ENCODE measurements around the gene PMPCA. TPM values are rescaled to one million over a fixed set of nuclear protein-coding genes. Genes with fewer than 3 reads are reported as not detected.
"Not testable (repeated sequence)": the region's sequence is repeated elsewhere in the genome, so short reads cannot be mapped to it uniquely, and the experiment has no call there.

Gene PMPCA
- total RNA-seq, 2 donors from 2014 or later: 82.7 to 85.4 TPM

DNA sequence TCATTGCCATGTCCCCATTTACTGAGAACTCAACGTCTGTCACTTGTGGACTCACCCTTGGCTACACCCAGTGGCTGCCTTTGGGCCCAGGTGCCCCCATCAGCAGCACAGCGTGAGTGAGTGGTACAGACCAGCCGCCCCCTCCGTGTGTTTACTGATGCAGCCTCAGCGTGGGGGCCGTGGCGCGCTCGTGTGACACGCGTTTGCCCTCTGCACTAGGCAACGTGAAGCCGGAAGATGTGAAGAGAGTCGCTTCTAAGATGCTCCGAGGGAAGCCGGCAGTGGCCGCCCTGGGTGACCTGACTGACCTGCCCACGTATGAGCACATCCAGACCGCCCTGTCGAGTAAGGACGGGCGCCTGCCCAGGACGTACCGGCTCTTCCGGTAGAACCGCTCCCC lies 12.4 kb downstream of the PMPCA start:
- no peak overlapping the region for H3K27ac ChIP-seq (ENCODE audit: low read depth, low read length)
- H3K4me3 Mint-ChIP-seq: no peak overlapping the region
- no peak overlapping the region for H3K27ac Mint-ChIP-seq
- H3K36me3 ChIP-seq (ENCODE audit: control insufficient read depth, insufficient read depth, low read length): peaks cover 56% of the 10 kb centered on the region
- no peaks in the 10 kb centered on the region for H3K9me3 ChIP-seq (ENCODE audit: control insufficient read depth, low read length)
- 95 to 97% methylated on average over 26 of the region's 26 CpGs for WGBS, 2 experiments (ENCODE audit: insufficient coverage in 1 of 2, insufficient read length in 1 of 2)
- H3K27me3 ChIP-seq (ENCODE audit: control insufficient read depth, insufficient read depth, low read length, poor library complexity, severe bottlenecking): no peaks in the 10 kb centered on the region
- H3K9me3 Mint-ChIP-seq: no peaks in the 10 kb centered on the region
- peaks cover 53% of the 10 kb centered on the region for H3K36me3 Mint-ChIP-seq (ENCODE audit: low read depth)
- no peak for TF ChIP-seq CTCF (conservative IDR thresholded peaks at IDR 0.05)
- DNase-seq: no peak
- H3K4me1 Mint-ChIP-seq: no peaks in the 10 kb centered on the region
- no peaks in the 10 kb centered on the region for H3K27me3 Mint-ChIP-seq (ENCODE audit: insufficient read depth)
- no peaks in the 10 kb centered on the region for H3K4me1 ChIP-seq (ENCODE audit: control insufficient read depth, insufficient read depth, low read length)
- no peak overlapping the region for H3K9ac ChIP-seq (ENCODE audit: extremely low read depth, low read length, poor library complexity, severe bottlenecking)
- no peak overlapping the region for H3K4me3 ChIP-seq (ENCODE audit: low read length)

DNA sequence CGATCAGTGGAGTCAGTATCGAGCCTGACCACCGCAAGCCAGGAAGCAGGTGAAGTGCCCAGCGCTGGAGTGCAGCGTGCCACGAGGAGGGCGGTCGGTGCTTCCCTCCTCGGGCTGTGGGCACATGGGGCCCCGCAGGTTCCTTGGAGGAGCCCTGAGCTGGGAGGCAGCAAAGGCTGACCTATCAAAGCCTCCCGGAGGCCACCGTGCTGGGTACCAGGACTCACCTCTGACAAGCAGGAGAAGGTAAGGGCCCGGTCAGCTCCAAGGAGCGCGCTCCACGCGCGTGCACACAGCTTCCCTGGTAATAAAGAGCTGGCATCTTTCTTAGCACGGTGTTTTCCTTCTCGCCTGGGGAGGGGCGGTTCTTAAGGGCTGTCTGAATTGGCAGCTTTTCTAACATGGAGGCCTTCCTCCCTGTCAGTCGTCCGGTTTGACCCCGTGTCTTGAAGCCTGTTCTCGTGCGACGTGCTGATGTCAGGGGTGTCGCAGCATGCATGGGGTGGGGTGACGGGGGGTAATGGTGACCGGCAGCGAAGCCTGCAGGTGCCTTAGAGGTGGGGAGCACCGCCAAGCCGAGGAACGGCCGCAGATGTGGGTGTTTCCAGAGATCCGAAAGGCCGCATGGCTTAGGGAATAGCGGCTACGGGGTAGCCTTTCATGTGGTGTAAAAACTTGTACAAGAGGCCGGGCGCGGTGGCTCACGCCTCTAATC lies 13.1 kb downstream of the PMPCA start:
- WGBS, 2 experiments (ENCODE audit: insufficient coverage in 1 of 2, insufficient read length in 1 of 2): 90 to 92% methylated on average over 29 to 43 of the region's 43 CpGs
- Mint-ChIP-seq H3K4me1 (no peaks in the 10 kb centered on the region), H3K36me3 (ENCODE audit: low read depth) (peaks cover 48% of the 10 kb centered on the region), H3K27ac (no peak overlapping the region), H3K27me3 (ENCODE audit: insufficient read depth) (no peaks in the 10 kb centered on the region), H3K4me3 (no peak overlapping the region), H3K9me3 (no peaks in the 10 kb centered on the region)
- Histone ChIP-seq H3K36me3 (ENCODE audit: control insufficient read depth, insufficient read depth, low read length) (peaks cover 49% of the 10 kb centered on the region), H3K4me1 (ENCODE audit: control insufficient read depth, insufficient read depth, low read length) (no peaks in the 10 kb centered on the region), H3K27me3 (ENCODE audit: control insufficient read depth, insufficient read depth, low read length, poor library complexity, severe bottlenecking) (no peaks in the 10 kb centered on the region), H3K9me3 (ENCODE audit: control insufficient read depth, low read length) (no peaks in the 10 kb centered on the region), H3K9ac (ENCODE audit: extremely low read depth, low read length, poor library complexity, severe bottlenecking) (no peak overlapping the region), H3K27ac (ENCODE audit: low read depth, low read length) (no peak overlapping the region), H3K4me3 (ENCODE audit: low read length) (no peak overlapping the region)
- DNase-seq: no peak
- no peak for TF ChIP-seq CTCF (conservative IDR thresholded peaks at IDR 0.05)

DNA sequence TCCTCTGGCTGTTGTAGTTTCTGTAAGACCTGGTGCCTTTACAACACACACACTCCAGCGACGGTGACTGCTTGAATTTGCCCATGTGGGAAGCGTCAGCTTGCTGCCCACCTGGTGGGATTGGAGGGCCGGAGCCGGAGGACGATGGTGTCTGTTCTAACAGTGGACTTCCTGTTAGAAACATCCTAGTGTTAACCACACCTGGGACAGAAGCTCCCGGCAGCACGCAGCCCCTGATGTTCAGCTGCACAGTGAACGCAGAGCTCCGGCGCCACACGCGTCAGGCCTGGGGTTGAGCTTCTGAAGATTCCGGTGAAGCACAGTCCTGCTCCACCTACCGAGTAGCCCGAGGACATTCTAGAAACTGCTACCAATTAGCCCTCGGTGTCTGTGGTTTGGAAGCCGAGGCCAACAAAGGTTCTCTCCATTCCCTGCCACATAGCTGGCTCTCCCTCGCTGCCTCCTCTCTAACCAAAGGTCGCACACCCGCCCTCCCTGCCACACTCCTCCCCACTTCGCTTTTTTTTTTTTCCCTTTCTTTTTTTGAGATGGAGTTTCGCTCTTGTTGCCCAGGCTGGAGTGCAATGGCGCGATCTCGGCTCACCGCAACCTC lies 14.4 kb downstream of the PMPCA start:
- Histone ChIP-seq H3K27me3 (ENCODE audit: control insufficient read depth, insufficient read depth, low read length, poor library complexity, severe bottlenecking) (no peaks in the 10 kb centered on the region), H3K4me3 (ENCODE audit: low read length) (no peak overlapping the region), H3K9ac (ENCODE audit: extremely low read depth, low read length, poor library complexity, severe bottlenecking) (no peak overlapping the region), H3K4me1 (ENCODE audit: control insufficient read depth, insufficient read depth, low read length) (no peaks in the 10 kb centered on the region), H3K27ac (ENCODE audit: low read depth, low read length) (no peak overlapping the region), H3K36me3 (ENCODE audit: control insufficient read depth, insufficient read depth, low read length) (peaks cover 44% of the 10 kb centered on the region), H3K9me3 (ENCODE audit: control insufficient read depth, low read length) (no peaks in the 10 kb centered on the region)
- Mint-ChIP-seq H3K4me3 (no peak overlapping the region), H3K4me1 (no peaks in the 10 kb centered on the region), H3K27ac (no peak overlapping the region), H3K9me3 (no peaks in the 10 kb centered on the region), H3K36me3 (ENCODE audit: low read depth) (peaks cover 50% of the 10 kb centered on the region), H3K27me3 (ENCODE audit: insufficient read depth) (no peaks in the 10 kb centered on the region)
- DNase-seq: no peak
- WGBS, 2 experiments (ENCODE audit: insufficient coverage in 1 of 2, insufficient read length in 1 of 2): 90 to 92% methylated on average over 24 to 27 of the region's 27 CpGs
- no peak for TF ChIP-seq CTCF (conservative IDR thresholded peaks at IDR 0.05)

DNA sequence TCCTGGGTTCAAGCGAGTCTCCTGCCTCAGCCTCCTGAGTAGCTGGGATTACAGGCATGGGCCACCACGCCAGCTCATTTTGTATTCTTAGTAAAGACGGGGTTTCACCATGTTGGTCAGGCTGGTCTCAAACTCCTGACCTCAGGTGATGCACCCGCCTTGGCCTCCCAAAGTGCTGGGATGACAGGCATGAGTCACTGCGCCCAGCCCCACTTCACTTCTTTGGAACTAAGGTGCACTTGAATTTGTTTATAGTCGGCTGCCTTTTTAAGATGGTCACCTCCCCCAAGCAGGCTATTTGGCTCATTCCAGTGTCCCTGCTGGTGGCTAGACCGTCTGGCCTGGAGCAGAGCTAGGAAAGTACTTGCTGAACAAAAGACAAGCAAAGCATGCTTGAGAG lies 14.9 kb downstream of the PMPCA start:
- H3K4me1 Mint-ChIP-seq; H3K27me3 Mint-ChIP-seq (ENCODE audit: insufficient read depth); DNase-seq; H3K9me3 Mint-ChIP-seq; H3K9ac ChIP-seq (ENCODE audit: extremely low read depth, low read length, poor library complexity, severe bottlenecking); H3K27me3 ChIP-seq (ENCODE audit: control insufficient read depth, insufficient read depth, low read length, poor library complexity, severe bottlenecking); H3K4me3 ChIP-seq (ENCODE audit: low read length); H3K27ac Mint-ChIP-seq; H3K4me1 ChIP-seq (ENCODE audit: control insufficient read depth, insufficient read depth, low read length); H3K4me3 Mint-ChIP-seq; H3K9me3 ChIP-seq (ENCODE audit: control insufficient read depth, low read length); H3K27ac ChIP-seq (ENCODE audit: low read depth, low read length): not testable (repeated sequence)
- 82 to 91% methylated on average over 6 to 7 of the region's 7 CpGs for WGBS, 2 experiments (ENCODE audit: insufficient coverage in 1 of 2, insufficient read length in 1 of 2)
- peaks cover 42% of the 10 kb centered on the region for H3K36me3 ChIP-seq (ENCODE audit: control insufficient read depth, insufficient read depth, low read length)
- H3K36me3 Mint-ChIP-seq (ENCODE audit: low read depth): peaks cover 49% of the 10 kb centered on the region
